MM.1S (cell line): Measurements from ENCODE around the gene PER2.

Experiments
- DNase-seq: peaks from one replicate; pipeline ENCODE4 v3.0.0-alpha.2; 2015
- H2AFZ ChIP-seq: fragments of 300-600 bp; sonication (generic); 2 replicates; pipeline ENCODE4 v1.6.0; 2016; ENCODE audit warnings: antibody characterized with exemption, low read length
- H3F3A ChIP-seq: fragments of 300-600 bp; sonication (generic); 2 replicates; pipeline ENCODE4 v1.6.1; 2016; ENCODE audit warnings: mild to moderate bottlenecking, antibody characterized with exemption, low read length, moderate library complexity, mixed read lengths; ENCODE audit not compliant: insufficient read depth
- H3K27ac ChIP-seq: fragments of 300-600 bp; sonication (generic); 2 replicates; pipeline ENCODE4 v1.5.1; 2016; ENCODE audit warnings: mild to moderate bottlenecking, low read length
- H3K27me3 ChIP-seq: fragments of 300-600 bp; sonication (generic); replicated peaks from 2 replicates; pipeline ENCODE4 v1.6.0; 2016; ENCODE audit warnings: low read length; ENCODE audit not compliant: insufficient read depth
- H3K36me3 ChIP-seq: fragments of 300-600 bp; sonication (generic); replicated peaks from 2 replicates; pipeline ENCODE4 v1.6.1; 2016; ENCODE audit warnings: mild to moderate bottlenecking, low read length, mixed read lengths; ENCODE audit not compliant: insufficient read depth
- H3K4me1 ChIP-seq: fragments of 300-600 bp; sonication (generic); 2 replicates; pipeline ENCODE4 v1.6.1; 2016; ENCODE audit warnings: low read length, mixed read lengths
- H3K4me2 ChIP-seq: fragments of 300-600 bp; sonication (generic); 2 replicates; pipeline ENCODE4 v1.6.0; 2016; ENCODE audit warnings: low read depth, low read length
- H3K4me3 ChIP-seq: fragments of 300-600 bp; sonication (generic); 2 replicates; pipeline ENCODE4 v1.5.1; 2016; ENCODE audit warnings: low read length, mixed read lengths
- H3K79me2 ChIP-seq: fragments of 300-600 bp; sonication (generic); 2 replicates; pipeline ENCODE4 v1.6.1; 2016; ENCODE audit warnings: mixed run types, low read length, mixed read lengths
- H3K9ac ChIP-seq: fragments of 300-600 bp; sonication (generic); 2 replicates; pipeline ENCODE4 v1.6.1; 2016; ENCODE audit warnings: low read length, mixed read lengths
- H3K9me2 ChIP-seq: fragments of 300-600 bp; sonication (generic); replicated peaks from 2 replicates; pipeline ENCODE4 v1.6.1; 2016; ENCODE audit warnings: mild to moderate bottlenecking, low read length, mixed read lengths; ENCODE audit not compliant: insufficient read depth
- H3K9me3 ChIP-seq: fragments of 300-600 bp; sonication (generic); replicated peaks from 2 replicates; pipeline ENCODE4 v1.6.1; 2016; ENCODE audit warnings: mild to moderate bottlenecking, low read length, mixed read lengths; ENCODE audit not compliant: insufficient read depth
- H4K20me1 ChIP-seq: fragments of 300-600 bp; sonication (generic); 2 replicates; pipeline ENCODE4 v1.6.1; 2016; ENCODE audit warnings: mild to moderate bottlenecking, low read length, moderate library complexity, mixed read lengths; ENCODE audit not compliant: insufficient read depth
- CTCF ChIP-seq: fragments of 300-600 bp; sonication (generic); IDR thresholded peaks from 2 replicates; pipeline ENCODE4 v1.5.1; 2016; ENCODE audit warnings: antibody characterized with exemption, low read length, mixed read lengths
- EZH2 ChIP-seq: fragments of 300-600 bp; sonication (generic); optimal IDR thresholded peaks from 2 replicates; pipeline ENCODE3; 2017; ENCODE audit warnings: low read depth, mild to moderate bottlenecking, antibody characterized with exemption, low read length, mixed read lengths
- EZH2phosphoT487 ChIP-seq: fragments of 300-600 bp; sonication (generic); IDR thresholded peaks from 2 replicates; pipeline ENCODE4 v1.6.1; 2018; ENCODE audit warnings: antibody characterized with exemption, low read length

Gene PER2

GRCh38 chr2:238252766-238253630, 35.4 kb downstream of the PER2 start:
- Histone ChIP-seq H3K4me1 (peaks cover 11% of the 10 kb centered on the region), H3K79me2 (no peaks in the 10 kb centered on the region), H3F3A (peaks cover 2% of the 10 kb centered on the region; the same call in 1 of the 2 replicates), H3K4me2 (no peak overlapping the region), H3K9me3 (no peaks in the 10 kb centered on the region), H3K36me3 (no peaks in the 10 kb centered on the region), H3K27ac (no peak overlapping the region), H3K9me2 (no peaks in the 10 kb centered on the region), H4K20me1 (no peaks in the 10 kb centered on the region), H2AFZ (no peak overlapping the region), H3K9ac (no peak overlapping the region), H3K4me3 (no peak overlapping the region), H3K27me3 (no peaks in the 10 kb centered on the region)
- no peak for DNase-seq
- TF ChIP-seq EZH2phosphoT487 (no peak), EZH2 (no peak), CTCF (no peak)

- Histone ChIP-seq H3K4me2 (no peak overlapping the region), H3K9me3 (no peaks in the 10 kb centered on the region), H3K27me3 (no peaks in the 10 kb centered on the region), H4K20me1 (no peaks in the 10 kb centered on the region), H3K79me2 (no peaks in the 10 kb centered on the region), H3K4me3 (no peak overlapping the region), H3K4me1 (peaks cover 3% of the 10 kb centered on the region), H3K9ac (no peak overlapping the region), H3K27ac (no peak overlapping the region), H2AFZ (no peak overlapping the region), H3K9me2 (no peaks in the 10 kb centered on the region), H3F3A (no peaks in the 10 kb centered on the region), H3K36me3 (no peaks in the 10 kb centered on the region)
- no peak for DNase-seq
- TF ChIP-seq EZH2: no peak
- TF ChIP-seq CTCF: no peak
- no peak for TF ChIP-seq EZH2phosphoT487
Measured at GRCh38 chr2:238251986-238252385, 36.4 kb downstream of the PER2 start.

GRCh38 chr2:238251331-238251730, 37.1 kb downstream of the PER2 start:
- Histone ChIP-seq H2AFZ (no peak overlapping the region), H3K36me3 (no peaks in the 10 kb centered on the region), H3F3A (no peaks in the 10 kb centered on the region), H3K9me3 (no peaks in the 10 kb centered on the region), H3K9me2 (no peaks in the 10 kb centered on the region), H3K9ac (no peak overlapping the region), H4K20me1 (no peaks in the 10 kb centered on the region), H3K4me1 (no peaks in the 10 kb centered on the region), H3K4me3 (no peak overlapping the region), H3K27me3 (no peaks in the 10 kb centered on the region), H3K79me2 (no peaks in the 10 kb centered on the region), H3K4me2 (no peak overlapping the region), H3K27ac (no peak overlapping the region)
- TF ChIP-seq EZH2phosphoT487 (no peak), CTCF (no peak), EZH2 (no peak)
- DNase-seq: no peak
